ES-I3 (cell line): Measurements from ENCODE around the gene ZNF692.
A peak's percentile ranks its signal among the peaks of the same experiment; 100 is the strongest.
"Not testable (repeated sequence)": the region's sequence is repeated elsewhere in the genome, so short reads cannot be mapped to it uniquely, and the experiment has no call there.

Experiments
- H3K36me3 ChIP-seq: 2 replicates; pipeline ENCODE4 v1.6.1; 2013; ENCODE audit warnings: mild to moderate bottlenecking, low read length, control low read depth, moderate library complexity; ENCODE audit not compliant: insufficient read depth
- H3K4me1 ChIP-seq: 2 replicates; pipeline ENCODE4 v1.6.1; 2013; ENCODE audit warnings: mild to moderate bottlenecking, control low read depth, low read length; ENCODE audit not compliant: insufficient read depth
- H3K9ac ChIP-seq: 2 replicates; pipeline ENCODE4 v1.6.1; 2013; ENCODE audit warnings: low read depth, mild to moderate bottlenecking, low read length, moderate library complexity
- H3K9me3 ChIP-seq: 2 replicates; pipeline ENCODE4 v1.6.1; 2013; ENCODE audit warnings: mild to moderate bottlenecking, low read length, moderate library complexity; ENCODE audit not compliant: control insufficient read depth, insufficient read depth

ZNF692 gene

GRCh38 chr1:248890549-248891498 is 31.9 kb upstream of the ZNF692 start:
- H3K36me3 ChIP-seq, result no peaks in the 10 kb centered on the region
- no peaks in the 10 kb centered on the region for H3K9me3 ChIP-seq
- no peak overlapping the region for H3K9ac ChIP-seq
- H3K4me1 ChIP-seq, result peaks cover 10% of the 10 kb centered on the region

GRCh38 chr1:248889914-248890243 is 31.0 kb upstream of the ZNF692 start:
- H3K9me3 ChIP-seq, H3K36me3 ChIP-seq, H3K9ac ChIP-seq: not testable (repeated sequence)
- peaks cover 14% of the 10 kb centered on the region for H3K4me1 ChIP-seq

GRCh38 chr1:248886237-248886895 is 27.5 kb upstream of the ZNF692 start:
- Histone ChIP-seq H3K9me3 (no peaks in the 10 kb centered on the region), H3K4me1 (peaks cover 14% of the 10 kb centered on the region), H3K36me3 (no peaks in the 10 kb centered on the region), H3K9ac (no peak overlapping the region)

GRCh38 chr1:248885646-248886045 is 26.8 kb upstream of the ZNF692 start:
- H3K9me3 ChIP-seq, result no peaks in the 10 kb centered on the region
- H3K36me3 ChIP-seq, result no peaks in the 10 kb centered on the region
- H3K9ac ChIP-seq, result no peak overlapping the region
- peaks cover 14% of the 10 kb centered on the region for H3K4me1 ChIP-seq

- H3K4me1 ChIP-seq, result peaks cover 14% of the 10 kb centered on the region
- H3K9me3 ChIP-seq, result no peaks in the 10 kb centered on the region
- H3K36me3 ChIP-seq, result no peaks in the 10 kb centered on the region
- H3K9ac ChIP-seq, result no peak overlapping the region
These were observed 25.9 kb upstream of the ZNF692 start for GRCh38 chr1:248884632-248885295.

GRCh38 chr1:248882427-248882826 is 23.5 kb upstream of the ZNF692 start:
- H3K4me1 ChIP-seq, result peaks cover 14% of the 10 kb centered on the region
- H3K9ac ChIP-seq, H3K36me3 ChIP-seq, H3K9me3 ChIP-seq: not testable (repeated sequence)

- Histone ChIP-seq H3K9me3 (no peaks in the 10 kb centered on the region), H3K36me3 (no peaks in the 10 kb centered on the region), H3K4me1 (peaks cover 9% of the 10 kb centered on the region; the same call in 1 of the 2 replicates), H3K9ac (no peak overlapping the region)
These were observed 22.4 kb upstream of the ZNF692 start for GRCh38 chr1:248881261-248881660.

- no peaks in the 10 kb centered on the region for H3K36me3 ChIP-seq
- no peaks in the 10 kb centered on the region for H3K9me3 ChIP-seq
- no peaks in the 10 kb centered on the region for H3K4me1 ChIP-seq
- peak overlapping the region; percentile 91 for H3K9ac ChIP-seq
These were observed 15.2 kb upstream of the ZNF692 start for GRCh38 chr1:248873993-248874533.

- Histone ChIP-seq H3K36me3 (no peaks in the 10 kb centered on the region), H3K9ac (peak overlapping the region; percentile 91), H3K9me3 (no peaks in the 10 kb centered on the region), H3K4me1 (no peaks in the 10 kb centered on the region)
These were observed 14.6 kb upstream of the ZNF692 start for GRCh38 chr1:248873409-248873992.

- Histone ChIP-seq H3K4me1 (no peaks in the 10 kb centered on the region), H3K9ac (peak overlapping the region; percentile 91), H3K9me3 (no peaks in the 10 kb centered on the region), H3K36me3 (no peaks in the 10 kb centered on the region)
These were observed 14.0 kb upstream of the ZNF692 start for GRCh38 chr1:248872752-248873408.

- Histone ChIP-seq H3K9me3 (no peaks in the 10 kb centered on the region), H3K9ac (no peak overlapping the region; the same call in 1 of the 2 replicates), H3K4me1 (no peaks in the 10 kb centered on the region), H3K36me3 (no peaks in the 10 kb centered on the region)
These were observed 13.0 kb upstream of the ZNF692 start for GRCh38 chr1:248871837-248872401.

GRCh38 chr1:248862998-248863881 is 4.4 kb upstream of the ZNF692 start:
- H3K36me3 ChIP-seq, result no peaks in the 10 kb centered on the region
- H3K9me3 ChIP-seq, result no peaks in the 10 kb centered on the region
- H3K4me1 ChIP-seq, result no peaks in the 10 kb centered on the region
- peak overlapping the region; percentile 84 for H3K9ac ChIP-seq

- Histone ChIP-seq H3K9ac (peak overlapping the region; percentile 84), H3K4me1 (no peaks in the 10 kb centered on the region), H3K36me3 (no peaks in the 10 kb centered on the region), H3K9me3 (no peaks in the 10 kb centered on the region)
These were observed 3.8 kb upstream of the ZNF692 start for GRCh38 chr1:248862695-248862997.
